NCI-H128 (cell line): ENCODE results near the gene KCNN4.

Source experiments
- DNase-seq: peaks from one replicate; lab custom pipeline; 2025; ENCODE audit not compliant: unreplicated experiment; lab: John Stamatoyannopoulos, UW

Gene KCNN4

DNA sequence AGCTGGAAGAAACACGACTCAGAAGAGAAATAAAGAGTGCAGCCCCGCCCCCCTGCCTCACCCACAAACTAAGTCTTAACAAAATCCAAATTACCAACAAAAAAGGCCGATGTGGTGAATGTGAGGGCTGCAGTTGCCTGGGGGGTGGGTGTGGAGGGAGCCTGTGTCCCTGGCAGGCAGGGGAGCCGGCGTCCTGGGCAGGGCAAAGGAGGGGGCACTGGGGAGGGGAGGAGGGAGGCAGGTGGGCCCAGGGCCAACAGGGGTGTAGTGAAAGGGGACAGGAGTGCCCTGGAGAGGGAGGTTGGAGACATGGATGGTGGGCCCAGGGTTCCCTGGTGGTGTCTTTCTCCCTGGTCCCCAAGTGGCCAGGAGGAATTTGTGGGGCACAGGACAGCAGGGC is 60.9 kb downstream of the KCNN4 start:
- DNase-seq, result no peak

- DNase-seq, result no peak
Observed at GRCh38 chr19:43719378-43719868, 61.4 kb downstream of the KCNN4 start.

DNA sequence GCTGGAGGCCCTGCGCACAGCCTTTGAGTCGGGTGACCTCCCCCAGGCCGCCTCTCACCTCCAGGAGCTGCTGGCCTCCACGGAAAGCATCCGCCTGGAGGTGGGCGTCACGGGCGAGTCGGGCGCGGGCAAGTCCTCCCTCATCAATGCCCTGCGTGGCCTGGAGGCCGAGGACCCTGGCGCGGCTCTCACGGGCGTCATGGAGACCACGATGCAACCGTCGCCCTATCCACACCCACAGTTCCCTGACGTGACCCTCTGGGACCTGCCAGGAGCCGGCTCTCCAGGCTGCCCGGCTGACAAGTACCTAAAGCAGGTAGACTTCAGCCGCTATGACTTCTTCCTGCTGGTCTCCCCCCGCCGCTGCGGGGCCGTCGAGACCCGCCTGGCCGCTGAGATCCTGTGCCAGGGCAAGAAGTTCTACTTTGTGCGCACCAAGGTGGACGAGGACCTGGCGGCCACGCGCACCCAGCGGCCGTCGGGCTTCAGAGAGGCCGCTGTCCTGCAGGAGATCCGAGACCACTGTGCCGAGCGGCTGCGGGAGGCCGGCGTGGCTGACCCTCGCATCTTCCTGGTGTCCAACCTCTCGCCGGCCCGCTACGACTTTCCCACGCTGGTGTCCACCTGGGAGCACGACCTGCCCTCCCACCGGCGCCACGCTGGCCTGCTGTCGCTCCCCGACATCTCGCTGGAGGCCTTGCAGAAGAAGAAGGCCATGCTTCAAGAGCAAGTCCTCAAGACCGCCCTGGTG is 62.0 kb downstream of the KCNN4 start:
- no peak for DNase-seq
